GM19239 (cell line): Measurements from ENCODE around the gene UBAC2.

Source experiments
- DNase-seq: peaks from one replicate; pipeline ENCODE4 v3.0.0; 2011; ENCODE audit warnings: low spot score; ENCODE audit not compliant: insufficient read length
- FAIRE-seq: peaks from 2 replicates; lab custom pipeline; 2011; peaks lifted over from hg19 to GRCh38; lab: Jason Lieb, UNC

Gene UBAC2

DNA sequence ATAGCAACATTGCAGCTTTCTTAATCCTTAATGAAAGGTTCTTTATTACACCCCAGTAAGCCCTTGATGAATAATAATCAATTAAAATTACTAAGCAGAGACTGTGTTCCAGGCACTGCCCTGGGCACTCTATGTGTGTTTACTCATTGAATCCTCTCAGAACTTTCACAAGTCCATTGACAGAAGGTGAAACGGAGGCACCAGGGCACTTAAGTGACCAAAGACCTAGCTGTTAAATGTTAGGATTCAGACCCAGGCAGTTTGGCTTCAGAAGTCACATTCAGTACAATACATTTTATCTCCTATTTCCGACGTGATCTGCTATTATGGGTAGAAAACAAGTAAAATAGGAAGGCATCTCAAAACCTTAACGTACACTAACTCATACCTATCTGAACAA, 103.9 kb downstream of the UBAC2 start:
- DNase-seq (no peak), FAIRE-seq (peak; percentile 72)

DNA sequence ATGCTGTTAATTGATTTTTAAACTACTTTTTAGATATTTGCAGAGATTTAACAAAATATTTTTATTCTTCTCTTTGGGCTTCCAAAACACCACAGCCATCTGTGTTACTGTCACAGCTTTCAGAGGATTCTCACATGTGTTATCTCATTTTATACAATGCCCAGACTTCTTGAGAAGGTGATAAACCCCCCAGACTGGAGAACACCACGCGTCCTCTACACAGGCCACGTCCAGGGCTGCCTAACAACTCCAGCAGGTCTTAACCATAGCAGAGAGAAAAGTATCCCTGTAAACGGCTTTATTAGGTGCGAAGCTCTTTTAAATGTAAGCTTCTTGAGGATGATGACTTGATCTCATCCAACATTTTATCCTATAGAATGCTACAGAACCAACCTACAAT, 104.5 kb downstream of the UBAC2 start:
- peak; percentile 58 for FAIRE-seq

DNA sequence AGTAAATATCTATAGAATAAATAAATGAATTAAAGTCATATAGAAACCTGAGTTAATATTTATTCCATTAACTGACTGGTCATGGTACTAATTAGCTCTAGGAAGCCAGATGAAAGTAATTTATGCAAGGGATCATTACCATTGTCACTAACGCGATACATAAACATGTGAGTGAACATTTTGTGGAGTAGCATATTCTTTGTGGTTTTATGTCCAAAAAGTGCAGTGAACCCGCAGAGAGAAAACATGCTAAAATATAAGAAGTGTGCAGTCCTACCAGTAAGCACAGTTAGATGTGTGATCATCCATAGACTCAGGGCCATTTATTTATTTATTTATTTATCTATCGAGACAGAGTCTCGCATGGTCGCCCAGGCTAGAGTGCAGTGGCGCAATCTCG, 104.9 kb downstream of the UBAC2 start:
- DNase-seq (no peak), FAIRE-seq (peak; percentile 72)

More for the DNA sequence above, 104.5 kb downstream of the UBAC2 start:
- DNase-seq = no peak

DNA sequence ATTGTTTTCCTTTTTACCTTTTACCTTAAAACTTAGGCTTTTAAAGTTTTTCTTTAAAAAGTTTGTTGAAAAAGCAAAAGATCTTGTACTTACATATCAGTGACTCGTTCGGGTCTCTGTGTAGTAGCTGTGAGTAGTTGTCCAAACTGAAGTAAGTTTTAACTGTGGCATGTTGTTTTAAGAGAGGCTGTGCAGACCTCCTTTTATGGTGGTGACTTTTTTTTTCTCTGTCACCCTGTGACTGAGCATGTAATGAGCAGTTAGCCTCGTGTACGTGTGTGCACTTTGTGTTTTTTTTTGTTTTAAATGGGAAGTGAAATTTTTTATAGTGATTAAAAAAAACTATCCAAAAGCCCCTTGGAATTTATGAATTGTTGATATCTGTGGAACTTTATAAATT, 106.6 kb downstream of the UBAC2 start, which contains the start of gene GPR183:
TSS of gene GPR183 (minus strand) at position 153 of the 400 bp plus-strand sequence. CDS start 11,254 bp downstream, outside the sequence.
- FAIRE-seq (peak; percentile 91), DNase-seq (no peak)

DNA sequence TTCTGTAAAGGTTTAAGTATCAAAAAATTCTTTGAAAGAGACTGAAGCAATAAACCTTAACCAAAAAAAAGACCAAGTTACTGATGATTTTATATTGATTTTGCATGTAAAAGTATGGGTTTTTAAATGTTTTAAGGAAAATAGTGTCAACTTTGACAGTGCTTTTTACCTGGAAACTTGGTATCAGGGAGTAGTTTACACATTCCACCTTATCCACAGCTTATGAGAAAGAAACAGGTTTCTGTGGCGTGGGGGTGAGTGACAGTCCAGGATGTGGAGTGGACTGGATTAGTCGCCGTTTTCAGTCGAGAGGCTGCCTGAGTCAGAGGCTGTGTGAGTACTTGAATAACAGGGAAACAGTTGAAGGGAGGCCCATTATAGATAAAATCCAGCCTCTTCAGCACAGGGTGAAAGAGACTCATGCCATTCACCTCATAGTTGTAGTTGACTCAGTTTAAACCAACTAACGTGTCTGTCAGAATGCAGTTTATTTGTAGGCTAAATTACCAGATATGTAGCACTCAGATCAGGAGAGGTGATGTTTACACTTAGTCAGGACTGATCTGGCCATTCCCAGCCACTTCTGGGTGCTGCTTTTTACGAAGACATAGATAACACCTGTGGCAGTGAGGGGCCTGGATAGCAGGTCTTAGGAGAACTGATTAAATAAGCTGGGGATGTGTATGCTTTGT, 107.1 kb downstream of the UBAC2 start:
- DNase-seq (no peak), FAIRE-seq (peak; percentile 21)

DNA sequence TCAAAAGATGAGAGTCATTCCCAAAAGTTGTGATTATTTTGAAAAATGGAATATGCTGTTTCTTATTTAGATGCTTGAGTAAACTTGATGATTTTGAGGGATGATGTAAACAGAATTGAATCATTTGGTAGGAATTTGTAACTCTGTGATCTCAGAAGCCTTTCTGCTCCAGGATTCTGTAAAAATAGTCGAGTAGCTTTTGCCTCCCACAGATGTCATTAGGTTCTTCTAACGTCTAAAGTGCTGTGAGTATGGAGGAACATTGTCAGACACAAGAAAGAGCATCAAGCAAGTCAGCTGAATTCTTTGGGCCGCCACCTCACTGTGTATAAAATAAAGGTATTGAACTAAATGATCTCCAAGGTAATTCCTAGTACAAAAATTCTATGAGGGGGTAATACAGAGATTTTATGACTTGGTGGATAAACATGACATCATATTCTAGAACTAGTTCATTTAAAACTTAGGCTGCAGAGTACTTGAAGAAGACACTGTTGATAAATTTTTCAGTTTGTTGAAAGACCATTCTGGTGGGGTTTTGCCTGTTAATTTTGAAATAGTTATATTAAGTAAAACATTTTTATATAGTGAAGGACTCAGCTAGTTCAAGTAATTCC, 107.9 kb downstream of the UBAC2 start:
- DNase-seq (no peak), FAIRE-seq (no peak)

DNA sequence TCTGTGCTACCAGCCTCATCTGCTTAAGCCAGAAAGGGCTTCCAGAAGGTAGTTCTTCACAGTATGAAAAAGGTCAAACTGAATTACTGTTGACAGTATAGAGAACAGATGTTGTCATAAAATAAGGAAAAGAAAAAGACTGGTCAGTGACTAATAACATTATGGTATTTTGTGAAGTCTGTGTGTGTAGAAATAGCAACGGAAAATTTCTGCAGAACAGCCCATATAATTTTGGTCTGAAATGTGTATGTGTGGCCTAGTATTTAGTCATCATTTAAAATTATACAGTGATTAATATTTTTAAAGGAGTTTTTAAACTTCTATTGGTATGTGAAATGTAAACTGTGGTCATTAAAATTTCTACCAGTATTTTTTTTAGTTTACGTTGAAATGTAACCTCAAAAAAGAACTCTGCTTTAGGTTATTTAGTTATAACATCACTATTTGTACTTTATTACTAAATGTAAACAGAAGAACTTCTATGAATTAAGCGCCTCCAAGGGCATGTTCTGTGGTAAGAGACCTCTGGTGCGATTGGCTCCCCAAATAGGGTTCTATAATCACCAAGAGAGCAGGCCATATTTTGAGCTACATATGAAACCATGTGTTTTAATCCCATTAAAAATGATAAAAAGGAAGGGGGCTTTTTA, 109.9 kb downstream of the UBAC2 start:
- DNase-seq (no peak), FAIRE-seq (peak; percentile 33)

DNA sequence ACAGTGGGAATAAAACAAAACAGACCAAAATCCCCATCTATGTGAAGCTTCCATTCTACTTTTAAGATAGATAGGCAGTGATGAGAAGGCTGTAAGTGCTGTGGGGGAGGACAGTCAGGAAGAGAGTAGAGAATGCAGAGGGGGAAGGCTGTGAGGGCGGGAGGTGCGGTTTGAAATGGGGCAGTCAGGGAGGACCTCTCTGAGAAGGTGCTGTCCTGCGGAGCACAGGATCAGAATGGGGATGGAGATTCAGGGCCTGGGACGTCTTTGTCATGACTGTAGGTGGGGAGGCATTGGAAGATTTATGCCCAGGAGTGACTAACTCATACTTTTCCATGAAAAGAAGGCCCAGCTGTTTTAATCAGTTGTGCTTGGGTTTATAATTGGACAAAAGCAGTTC, 110.5 kb downstream of the UBAC2 start:
- FAIRE-seq (peak; percentile 85), DNase-seq (no peak)

DNA sequence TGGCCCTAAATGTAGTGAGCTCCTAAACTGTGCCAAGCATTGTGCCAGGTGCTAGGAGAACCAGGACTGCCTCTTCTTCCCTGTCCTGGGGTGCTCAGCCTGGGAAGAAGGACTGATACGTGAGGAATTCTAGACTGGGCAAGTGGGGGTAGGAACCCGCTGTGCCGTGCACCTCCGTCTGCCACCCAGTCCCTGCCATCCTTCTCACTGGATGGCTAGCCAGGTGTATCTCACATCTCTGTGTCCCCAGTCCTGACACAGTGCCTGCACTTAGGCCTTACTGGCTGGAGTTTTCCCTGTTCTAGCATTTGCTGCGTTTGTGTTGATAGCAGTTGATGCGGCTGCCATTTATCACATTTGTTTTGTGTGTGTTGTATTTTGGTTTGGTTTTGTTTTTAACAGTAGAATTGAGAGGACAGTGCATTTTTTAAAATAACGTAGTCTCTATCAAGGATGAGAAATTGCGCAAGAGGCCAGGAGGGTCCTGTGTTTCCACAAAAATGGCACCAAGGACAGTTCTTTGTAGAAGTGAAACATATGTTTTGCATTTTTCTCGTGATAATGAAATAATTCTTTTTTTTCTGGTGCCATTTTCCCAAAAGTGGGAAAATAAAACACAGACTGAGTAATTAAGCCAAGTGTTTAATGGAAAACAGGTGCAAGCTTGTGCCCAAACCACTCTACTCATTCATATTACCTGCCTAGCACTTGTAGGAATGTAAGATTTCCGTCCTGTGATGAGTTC, 111.3 kb downstream of the UBAC2 start:
- FAIRE-seq = no peak
- no peak for DNase-seq

DNA sequence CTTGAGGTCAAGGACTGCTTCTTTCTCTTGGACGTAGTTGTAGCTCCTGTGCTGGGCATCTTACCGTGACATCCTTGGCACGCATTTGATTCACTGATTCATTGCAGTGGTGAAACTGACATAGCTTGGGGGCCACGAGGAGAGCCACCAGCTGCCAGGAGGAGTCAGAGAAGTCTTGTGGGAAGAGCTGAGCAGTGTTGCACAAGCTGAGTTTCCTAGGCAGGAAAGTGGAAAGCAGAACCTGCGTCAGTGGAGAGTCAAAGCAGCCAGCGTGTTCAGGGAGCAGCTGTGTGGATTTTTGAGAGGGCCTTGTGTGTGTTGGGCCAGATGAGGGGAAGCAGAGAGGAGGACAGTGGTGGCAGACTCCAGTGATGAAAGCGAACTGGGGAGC, 111.8 kb downstream of the UBAC2 start:
- DNase-seq = no peak
- FAIRE-seq = peak; percentile 88

DNA sequence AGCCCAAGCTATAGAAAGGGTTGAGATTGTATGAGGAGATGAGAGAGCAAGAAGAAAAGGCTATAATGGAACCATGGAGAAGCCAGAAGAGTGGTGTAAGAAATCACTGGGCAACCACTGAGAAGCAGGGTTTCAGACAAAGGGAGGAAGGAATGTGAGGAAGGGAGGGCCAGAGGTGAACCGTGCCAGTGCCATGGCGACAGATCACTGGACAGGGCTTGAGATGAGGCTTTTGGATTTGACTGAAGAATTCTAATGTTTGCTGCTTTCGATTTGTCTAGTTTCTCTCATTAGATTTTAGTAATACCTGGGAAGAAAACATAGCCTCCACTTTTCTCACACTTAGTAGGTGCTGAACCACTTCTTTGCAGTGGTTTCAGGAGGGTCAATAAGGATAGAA, 112.8 kb downstream of the UBAC2 start:
- DNase-seq = no peak

DNA sequence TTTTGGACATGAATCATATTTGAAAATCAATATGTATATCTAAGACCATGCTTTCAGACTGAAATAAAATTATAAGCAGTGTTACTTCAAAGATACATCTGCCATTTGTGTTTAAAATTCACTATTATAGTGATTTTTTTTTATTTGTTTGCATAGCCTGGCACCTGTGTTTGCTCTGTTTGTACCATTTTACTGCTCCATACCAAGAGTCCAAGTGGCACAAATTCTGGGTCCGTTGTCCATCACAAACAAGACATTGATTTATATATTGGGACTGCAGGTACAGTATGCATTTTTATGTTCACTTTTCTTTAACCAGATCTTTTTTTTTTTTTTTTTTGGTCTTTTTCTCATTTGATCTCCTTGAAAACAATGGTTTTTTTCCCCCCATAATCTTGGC, 113.3 kb downstream of the UBAC2 start:
- DNase-seq (no peak), FAIRE-seq (no peak)

More for the DNA sequence above, 112.8 kb downstream of the UBAC2 start:
- no peak for FAIRE-seq

DNA sequence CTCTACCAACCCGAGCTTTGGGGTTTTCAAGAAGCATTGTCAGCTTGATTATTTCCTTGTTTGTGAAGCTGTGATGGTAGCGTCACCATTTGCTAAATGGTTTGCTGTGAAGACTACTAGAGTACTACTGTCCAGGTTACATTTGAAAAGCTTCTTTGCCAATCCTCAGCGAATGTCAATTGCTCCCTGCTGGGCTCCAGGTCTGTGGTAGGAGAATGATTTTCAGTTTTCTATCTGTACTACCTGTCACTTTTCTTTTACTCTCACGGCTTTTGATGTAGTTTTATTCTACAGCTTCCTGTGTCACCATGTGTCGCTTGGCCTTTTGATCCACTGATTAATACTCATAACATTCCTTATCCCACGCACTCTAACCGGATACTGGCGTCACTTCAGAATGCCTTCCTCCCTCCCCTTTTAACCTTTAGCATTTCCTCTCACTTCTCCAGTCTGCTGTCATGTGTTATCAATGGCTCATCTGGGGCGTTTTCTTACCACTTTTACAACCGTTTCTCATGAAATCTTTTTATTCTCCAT, 114.1 kb downstream of the UBAC2 start:
- no peak for DNase-seq
- no peak for FAIRE-seq

DNA sequence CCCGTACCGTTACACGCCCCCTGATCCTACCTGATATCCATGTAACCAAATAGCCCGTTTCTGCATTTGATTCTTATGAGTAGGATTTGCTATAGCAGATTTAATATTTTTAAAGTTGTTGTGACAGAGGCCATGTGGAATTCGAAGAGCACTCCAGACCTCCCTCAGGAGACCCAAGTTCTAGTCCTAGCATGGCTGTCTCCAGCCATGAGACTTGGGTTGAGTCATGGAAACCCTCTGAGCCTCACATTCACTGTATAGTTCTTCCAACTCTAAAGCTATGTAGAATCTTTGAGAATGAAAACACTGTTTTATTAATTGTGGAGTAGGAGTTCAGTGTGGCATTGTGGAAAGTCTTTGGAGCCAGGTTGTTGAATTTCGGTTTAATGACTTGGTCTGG, 114.5 kb downstream of the UBAC2 start:
- DNase-seq (no peak), FAIRE-seq (no peak)

DNA sequence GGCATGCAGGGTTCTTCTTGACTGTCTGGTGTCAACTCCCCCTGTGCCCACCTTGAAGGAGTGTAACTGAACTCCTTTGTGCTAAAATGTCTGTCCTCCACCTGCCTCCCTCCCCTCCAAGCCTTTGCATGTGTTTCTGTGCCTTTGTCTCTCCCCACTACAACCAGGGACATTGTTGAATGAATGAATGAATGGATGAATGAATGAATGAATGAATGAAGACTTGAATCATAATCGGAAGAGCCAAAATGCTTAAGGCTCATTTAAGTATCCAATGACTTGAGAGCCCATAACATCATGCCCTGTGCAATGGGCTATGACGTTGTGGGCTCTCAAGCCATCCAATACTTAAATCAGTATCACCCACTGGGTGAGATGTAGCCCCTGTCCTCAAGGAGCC, 115.6 kb downstream of the UBAC2 start:
- DNase-seq (no peak), FAIRE-seq (no peak)

DNA sequence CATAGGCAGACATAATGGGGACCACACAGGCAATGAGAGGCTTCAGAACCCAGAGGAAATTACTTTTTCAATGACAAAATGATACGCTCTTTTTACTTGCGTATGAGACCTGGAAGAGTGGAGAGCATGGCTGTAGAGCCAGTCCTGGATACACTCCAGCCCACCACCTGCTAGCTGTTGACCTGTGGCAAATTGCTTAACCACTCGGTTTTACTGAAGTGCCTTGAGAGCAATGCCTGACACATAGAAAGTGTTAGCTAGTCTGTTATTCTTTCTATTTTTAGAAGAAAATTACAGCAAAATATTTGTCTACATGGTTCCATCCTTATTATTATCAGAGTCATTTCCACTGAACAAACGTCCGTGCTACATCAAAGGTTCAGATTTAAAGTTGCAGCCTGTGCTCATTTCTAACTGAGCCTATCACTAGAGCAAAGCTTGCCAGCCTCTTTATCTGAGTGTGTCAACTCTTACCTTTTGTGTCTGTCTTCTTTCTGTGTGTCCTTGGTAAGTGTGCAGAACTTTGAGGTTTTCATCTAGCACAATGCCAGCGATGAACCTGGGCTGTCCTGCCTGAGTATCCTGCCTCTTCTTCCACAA, 116.1 kb downstream of the UBAC2 start:
- FAIRE-seq (peak; percentile 55), DNase-seq (no peak)

DNA sequence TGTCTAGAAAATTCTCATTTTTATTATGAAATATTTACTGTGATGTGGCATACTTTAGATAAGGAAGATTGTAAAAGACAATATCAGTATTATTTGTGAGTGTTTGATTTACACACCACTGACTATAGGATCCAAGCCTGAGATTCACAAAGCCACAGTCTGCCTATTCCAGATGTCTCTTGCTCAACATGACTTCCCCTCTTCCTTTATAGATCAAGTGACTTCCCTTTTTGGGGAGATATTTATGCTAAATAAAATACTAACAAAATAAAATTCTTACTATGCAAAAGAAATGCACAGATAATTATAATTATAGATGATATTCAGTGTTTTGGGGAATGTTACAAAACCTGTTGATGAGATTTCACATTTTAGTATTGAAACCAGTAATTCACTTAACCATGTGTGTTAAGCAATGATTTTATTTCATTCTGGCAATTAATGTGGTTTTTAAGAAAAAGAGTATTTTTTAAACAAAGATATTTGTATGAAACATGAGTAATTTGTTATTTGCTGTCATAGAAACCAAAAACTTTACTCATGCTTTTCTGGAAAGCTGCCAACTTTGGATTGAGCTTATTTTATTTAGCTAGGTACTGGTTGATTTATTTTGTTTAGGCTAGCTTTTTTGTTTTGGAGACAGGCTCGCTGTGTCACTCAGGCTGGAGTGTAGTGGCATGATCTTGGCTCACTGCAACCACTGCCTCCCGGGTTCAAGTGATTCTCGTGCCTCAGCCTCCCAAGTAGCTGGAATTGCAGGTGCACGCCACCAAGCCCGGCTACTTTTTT, 120.2 kb downstream of the UBAC2 start:
- FAIRE-seq (no peak), DNase-seq (no peak)

DNA sequence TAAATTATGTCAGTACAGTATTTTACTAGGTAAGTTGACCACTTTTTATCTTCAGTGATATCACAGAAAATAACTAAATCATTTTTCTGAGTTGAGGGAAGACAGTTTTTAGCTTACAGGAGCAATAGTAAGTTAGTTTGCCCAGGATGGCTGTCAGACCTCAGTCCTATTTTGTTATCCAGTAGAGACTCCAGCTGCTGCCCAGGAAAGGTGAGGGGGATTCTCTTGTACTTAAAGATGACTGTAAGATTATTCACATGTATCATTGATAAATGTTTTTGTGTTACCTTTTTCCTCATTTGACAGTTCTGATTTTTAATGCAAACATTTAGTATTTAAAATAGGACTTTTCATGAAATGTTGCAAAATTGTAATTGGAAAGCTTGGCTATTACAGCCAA, 121.1 kb downstream of the UBAC2 start:
- DNase-seq (no peak), FAIRE-seq (no peak)
